CD14-positive monocyte (primary cell): ENCODE measurements around the gene LRRC4C. TPM values are rescaled to one million over a fixed set of nuclear protein-coding genes. Genes with fewer than 3 reads are reported as not detected.

Experiments
- DNase-seq, 3 donors: peaks; one replicate each; pipeline ENCODE4 v3.0.0-alpha.2; 2011 to 2022
- H2AFZ ChIP-seq: 2 replicates; pipeline ENCODE4 v1.6.0; 2012; ENCODE audit warnings: mild to moderate bottlenecking, low read depth, low read length, inconsistent platforms; ENCODE audit not compliant: insufficient read depth, poor library complexity, severe bottlenecking
- H3K27ac ChIP-seq, 2 donors: 1 replicate in 1 of 2; 2 replicates in 1 of 2; pipeline ENCODE4 v1.5.1; 2012 to 2013; ENCODE audit warnings: low read length in 2 of 2, control low read depth in 1 of 2, inconsistent platforms in 1 of 2, low read depth in 1 of 2, mild to moderate bottlenecking in 1 of 2
- H3K27me3 ChIP-seq, 2 donors: one replicate each; pipeline versions ENCODE4 v1.6.0 to v1.6.1; 2011 to 2013; ENCODE audit warnings: low read length in 2 of 2; ENCODE audit not compliant: control insufficient read depth in 2 of 2, insufficient read depth in 2 of 2
- H3K36me3 ChIP-seq, 2 donors: replicated peaks in 1 of 2; 1 replicate in 1 of 2; 2 replicates in 1 of 2; pipeline versions ENCODE4 v1.5.1 to v1.6.1; 2012 to 2013; ENCODE audit warnings: low read length in 2 of 2, control low read depth in 1 of 2, inconsistent platforms in 1 of 2, mild to moderate bottlenecking in 1 of 2; ENCODE audit not compliant: insufficient read depth in 2 of 2, control insufficient read depth in 1 of 2
- H3K4me1 ChIP-seq, 2 donors: 1 replicate in 1 of 2; 2 replicates in 1 of 2; pipeline versions ENCODE4 v1.5.1 to v1.6.1; 2012 to 2013; ENCODE audit warnings: low read length in 2 of 2, control low read depth in 1 of 2, inconsistent platforms in 1 of 2, mild to moderate bottlenecking in 1 of 2, moderate library complexity in 1 of 2; ENCODE audit not compliant: insufficient read depth in 2 of 2, control insufficient read depth in 1 of 2
- H3K4me2 ChIP-seq: replicated peaks from 2 replicates; pipeline ENCODE3; 2012; ENCODE audit warnings: low read length, moderate library complexity, mild to moderate bottlenecking; ENCODE audit not compliant: poor library complexity, severe bottlenecking; ENCODE audit errors: extremely low read depth
- H3K4me3 ChIP-seq, 3 experiments: fragments of 200-600 bp in 1 of 3; sonication (generic) in 1 of 3; replicated peaks in 1 of 3; 1 replicate in 2 of 3; 2 replicates in 1 of 3; pipeline ENCODE4 v1.5.1; 2011 to 2013; ENCODE audit warnings: low read length in 3 of 3, mild to moderate bottlenecking in 3 of 3, control low read depth in 2 of 3, low read depth in 2 of 3, inconsistent platforms in 1 of 3, moderate library complexity in 1 of 3
- H3K79me2 ChIP-seq: 2 replicates; pipeline ENCODE4 v1.6.0; 2012; ENCODE audit warnings: mild to moderate bottlenecking, control low read depth, inconsistent platforms, low read length, moderate library complexity; ENCODE audit not compliant: insufficient read depth
- H3K9ac ChIP-seq: 2 replicates; pipeline ENCODE4 v1.6.0; 2017; ENCODE audit warnings: low read length, mild to moderate bottlenecking; ENCODE audit not compliant: insufficient read depth, poor library complexity, severe bottlenecking
- H3K9me3 ChIP-seq, 2 donors: replicated peaks in 1 of 2; 1 replicate in 1 of 2; 2 replicates in 1 of 2; pipeline versions ENCODE4 v1.5.1 to v1.6.1; 2012 to 2013; ENCODE audit warnings: low read length in 2 of 2, control low read depth in 1 of 2; ENCODE audit not compliant: control insufficient read depth in 1 of 2, insufficient read depth in 1 of 2
- H4K20me1 ChIP-seq: 2 replicates; pipeline ENCODE4 v1.6.0; 2012; ENCODE audit warnings: mild to moderate bottlenecking, low read length, control low read depth, moderate library complexity; ENCODE audit not compliant: insufficient read depth
- H3K27ac Mint-ChIP-seq, 7 donors: one replicate each; pipeline ENCODE4 v1.8.0; 2020; ENCODE audit warnings: mild to moderate bottlenecking in 7 of 7, mixed read lengths in 7 of 7, moderate library complexity in 6 of 7, inconsistent platforms in 2 of 7
- H3K27me3 Mint-ChIP-seq, 3 donors: one replicate each; pipeline ENCODE4 v1.8.0; 2021 to 2022; ENCODE audit warnings: low read depth in 3 of 3, mild to moderate bottlenecking in 3 of 3, mixed read lengths in 3 of 3, moderate library complexity in 3 of 3, inconsistent platforms in 1 of 3
- H3K36me3 Mint-ChIP-seq, 2 donors: one replicate each; pipeline ENCODE4 v1.8.0; 2020; ENCODE audit warnings: mixed read lengths in 2 of 2, inconsistent platforms in 1 of 2, mild to moderate bottlenecking in 1 of 2
- H3K4me1 Mint-ChIP-seq: one replicate; pipeline ENCODE4 v1.8.0; 2020; ENCODE audit warnings: mild to moderate bottlenecking, mixed read lengths
- H3K4me3 Mint-ChIP-seq, 2 donors: one replicate each; pipeline ENCODE4 v1.8.0; 2020; ENCODE audit warnings: mild to moderate bottlenecking in 2 of 2, mixed read lengths in 2 of 2, moderate library complexity in 1 of 2
- H3K9me3 Mint-ChIP-seq, 7 donors: one replicate each; pipeline ENCODE4 v1.8.0; 2020 to 2022; ENCODE audit warnings: mixed read lengths in 7 of 7, mild to moderate bottlenecking in 6 of 7, moderate library complexity in 6 of 7, inconsistent platforms in 2 of 7
- WGBS: methylation state at CpG from one replicate; pipeline ENCODE4 v1.1.5; 2013; ENCODE audit warnings: missing lambda C conversion rate; ENCODE audit not compliant: insufficient coverage; 5-methylcytosine and 5-hydroxymethylcytosine counted together
- intact Hi-C, 2 donors: fragments of 100-400 bp; cut with micrococcal nuclease; formaldehyde crosslinking; loops; one replicate each; pipeline versions ENCODE4 v1.15.0 to v1.15.1; 2023
- polyA plus RNA-seq, 3 donors: library from polyadenylated mRNA; depleted of rRNA in 1 of 3; unstranded in 2 of 3; stranded (reverse) in 1 of 3; fragments of 300-500 nt in 2 of 3; fragments of >200 nt in 1 of 3; fragmentation: Illumina TruSeq in 2 of 3; gene quantifications; 1 replicate in 2 of 3; 2 replicates in 1 of 3; pipeline ENCODE4 v1.2.3, GENCODE V29; 2012 to 2021
- TF ChIP-seq, protein P1 (sequence below): fragments of 200-600 bp; IDR thresholded peaks from one replicate; pipeline ENCODE4 v1.8.0; 2022; ENCODE audit warnings: antibody characterized with exemption, mild to moderate bottlenecking

The LRRC4C gene
- polyA plus RNA-seq, 3 donors = not detected

DNA sequence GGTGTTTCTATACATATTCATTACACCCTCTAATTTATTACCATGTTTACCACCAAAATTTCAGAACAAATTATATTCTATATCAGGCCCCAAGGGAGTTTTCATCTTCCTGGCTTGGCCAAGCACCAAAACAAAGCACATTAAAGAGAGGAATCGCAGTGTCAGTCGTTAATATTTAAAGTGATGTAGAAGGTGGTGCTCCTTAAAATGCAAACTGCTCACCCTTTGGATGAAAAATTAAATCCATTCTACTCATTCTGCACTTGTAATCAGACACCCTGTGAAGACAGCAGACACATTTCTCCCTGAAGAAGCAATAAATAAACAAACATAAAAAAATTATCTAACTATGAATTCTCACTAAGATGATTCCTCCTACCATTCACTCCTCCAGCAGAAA lies 113.4 kb downstream of the LRRC4C start:
- Mint-ChIP-seq H3K27ac (no peak overlapping the region), H3K4me1 (no peaks in the 10 kb centered on the region), H3K27me3 (peaks cover 0 to 1% (median 0%) of the 10 kb centered on the region in 3 donors), H3K9me3 (peaks cover 0 to 4% (median 3%) of the 10 kb centered on the region in 7 donors), H3K4me3 (no peak overlapping the region), H3K36me3 (no peaks in the 10 kb centered on the region)
- no peaks in the 10 kb centered on the region for H3K4me1 ChIP-seq
- H3K4me3 ChIP-seq = no peak overlapping the region
- H3K27ac ChIP-seq = no peak overlapping the region
- TF ChIP-seq, protein P1, sequence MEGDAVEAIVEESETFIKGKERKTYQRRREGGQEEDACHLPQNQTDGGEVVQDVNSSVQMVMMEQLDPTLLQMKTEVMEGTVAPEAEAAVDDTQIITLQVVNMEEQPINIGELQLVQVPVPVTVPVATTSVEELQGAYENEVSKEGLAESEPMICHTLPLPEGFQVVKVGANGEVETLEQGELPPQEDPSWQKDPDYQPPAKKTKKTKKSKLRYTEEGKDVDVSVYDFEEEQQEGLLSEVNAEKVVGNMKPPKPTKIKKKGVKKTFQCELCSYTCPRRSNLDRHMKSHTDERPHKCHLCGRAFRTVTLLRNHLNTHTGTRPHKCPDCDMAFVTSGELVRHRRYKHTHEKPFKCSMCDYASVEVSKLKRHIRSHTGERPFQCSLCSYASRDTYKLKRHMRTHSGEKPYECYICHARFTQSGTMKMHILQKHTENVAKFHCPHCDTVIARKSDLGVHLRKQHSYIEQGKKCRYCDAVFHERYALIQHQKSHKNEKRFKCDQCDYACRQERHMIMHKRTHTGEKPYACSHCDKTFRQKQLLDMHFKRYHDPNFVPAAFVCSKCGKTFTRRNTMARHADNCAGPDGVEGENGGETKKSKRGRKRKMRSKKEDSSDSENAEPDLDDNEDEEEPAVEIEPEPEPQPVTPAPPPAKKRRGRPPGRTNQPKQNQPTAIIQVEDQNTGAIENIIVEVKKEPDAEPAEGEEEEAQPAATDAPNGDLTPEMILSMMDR = no peak
- H3K27me3 ChIP-seq = no peaks in the 10 kb centered on the region
- peaks cover 0 to 11% of the 10 kb centered on the region in 2 donors for H3K9me3 ChIP-seq
- H4K20me1 ChIP-seq = no peaks in the 10 kb centered on the region
- H3K36me3 ChIP-seq = no peaks in the 10 kb centered on the region
- no peak overlapping the region for H3K4me2 ChIP-seq
- no peaks in the 10 kb centered on the region for H3K79me2 ChIP-seq
- no peak overlapping the region for H2AFZ ChIP-seq
- DNase-seq = no peak
- intact Hi-C loops = no loop called here
- no CpG with 5 or more reads among the region's 2 CpGs for WGBS
- no peak overlapping the region for H3K9ac ChIP-seq

DNA sequence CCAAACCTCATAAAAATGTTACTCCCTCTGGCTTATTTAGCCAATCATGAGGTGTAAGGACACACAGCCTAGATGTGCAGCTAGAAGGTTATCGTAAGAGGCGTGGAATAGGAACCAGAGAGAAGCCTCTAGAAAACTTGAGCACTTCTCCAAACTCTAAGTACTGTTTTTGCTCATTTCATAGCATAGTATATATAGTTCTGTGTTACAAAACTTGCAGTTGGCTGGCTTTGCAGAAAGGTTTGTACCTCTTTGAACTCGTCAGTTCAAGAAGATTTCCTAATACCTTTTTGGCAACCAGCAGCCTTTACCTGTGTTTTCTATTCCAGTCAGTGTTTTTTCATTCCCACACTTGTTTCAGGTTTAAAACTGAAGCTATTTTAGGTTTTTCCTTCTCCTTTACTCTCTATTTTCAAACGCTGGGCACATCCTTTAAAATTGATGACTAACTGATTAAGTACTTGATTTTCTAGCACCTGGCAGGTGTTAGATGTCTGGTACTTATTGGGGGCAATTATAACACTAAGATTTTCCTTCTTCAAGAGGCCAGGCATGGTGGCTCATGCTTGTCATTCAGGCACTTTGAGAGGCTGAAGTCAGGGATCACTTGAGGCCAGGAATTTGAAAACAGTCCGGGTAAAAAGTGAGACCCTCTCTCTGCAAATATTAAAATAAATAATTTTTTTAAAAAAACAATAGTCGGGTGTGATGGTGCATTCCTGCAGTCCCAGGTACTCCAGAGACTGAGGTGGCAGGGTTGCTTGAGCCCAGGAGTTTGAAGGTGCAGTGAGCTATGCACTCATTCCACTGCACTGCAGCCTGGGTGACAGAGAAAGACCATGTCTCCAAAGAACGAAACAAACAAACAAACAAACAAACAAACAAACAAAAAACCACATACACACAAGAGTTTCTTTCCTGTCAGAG lies 125.2 kb downstream of the LRRC4C start:
- Histone ChIP-seq H3K4me1 (no peaks in the 10 kb centered on the region), H3K36me3 (no peaks in the 10 kb centered on the region), H3K27me3 (no peaks in the 10 kb centered on the region), H2AFZ (no peak overlapping the region), H3K4me3 (no peak overlapping the region), H3K27ac (no peak overlapping the region), H3K4me2 (no peak overlapping the region), H3K9ac (no peak overlapping the region), H3K79me2 (no peaks in the 10 kb centered on the region), H4K20me1 (no peaks in the 10 kb centered on the region), H3K9me3 (no peaks in the 10 kb centered on the region)
- TF ChIP-seq, protein P1 = no peak
- Mint-ChIP-seq H3K36me3 (no peaks in the 10 kb centered on the region), H3K4me3 (no peak overlapping the region), H3K27ac (no peak overlapping the region), H3K4me1 (no peaks in the 10 kb centered on the region), H3K9me3 (peaks cover 0 to 4% (median 1%) of the 10 kb centered on the region in 7 donors), H3K27me3 (no peaks in the 10 kb centered on the region)
- DNase-seq = no peak
- 89% methylated on average over 2 of the region's 7 CpGs for WGBS
- intact Hi-C loops = no loop called here
